SKM-1 treated with dmso at 0.1 percent for 144 hours (cell line): Measurements from ENCODE around the gene CGREF1.
A peak's percentile ranks its signal among the peaks of the same experiment; 100 is the strongest.

Source experiments
- DNase-seq: peaks from one replicate; lab custom pipeline; 2025; ENCODE audit not compliant: unreplicated experiment; lab: John Stamatoyannopoulos, UW

The CGREF1 gene

DNA sequence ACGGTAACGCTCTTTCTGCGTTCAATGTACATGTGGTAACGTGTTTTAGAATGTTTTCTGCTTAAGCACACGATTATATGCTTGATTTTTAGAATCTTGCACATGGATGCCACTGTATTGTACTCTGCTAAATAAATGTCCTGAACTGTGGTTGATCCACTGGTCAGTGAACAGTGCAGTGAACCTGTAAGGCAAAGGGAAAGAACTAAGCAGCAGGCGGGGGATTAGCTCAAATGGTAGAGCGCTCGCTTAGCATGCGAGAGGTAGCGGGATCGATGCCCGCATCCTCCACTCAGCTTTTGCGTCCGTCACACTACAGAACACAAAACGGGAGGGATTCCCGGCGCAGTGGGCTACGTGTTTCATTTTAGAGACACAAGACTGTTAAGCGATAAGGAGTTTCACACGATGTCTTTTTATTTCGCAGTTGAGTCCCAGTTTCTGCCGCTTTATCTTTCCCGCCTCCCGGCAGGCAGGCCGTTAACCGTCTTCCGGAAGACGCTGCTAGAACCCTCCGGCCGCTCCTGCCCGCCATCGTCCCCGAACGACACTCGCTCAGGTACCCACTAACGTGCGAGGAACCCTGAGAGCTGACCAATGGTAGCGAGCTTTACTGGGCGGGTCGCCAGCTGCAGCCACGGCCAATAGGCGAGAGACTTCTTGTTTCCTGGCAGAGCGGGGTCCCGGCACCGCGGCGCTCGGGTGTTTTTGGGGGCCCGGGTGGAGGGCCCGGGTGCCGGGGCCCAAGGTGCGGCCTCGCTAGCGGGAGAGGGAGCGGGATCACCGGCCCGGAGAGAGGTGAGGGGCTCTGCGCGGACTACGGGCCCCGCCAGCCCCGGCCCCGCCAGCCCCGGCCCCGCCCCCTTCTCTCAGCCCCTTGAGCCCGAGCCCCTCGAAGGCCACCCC, 67.7 kb downstream of the CGREF1 start, which contains the start of gene AGBL5:
AGBL5 (plus strand) TSS at position 673 of the 906 bp plus-strand sequence. CDS start 1,291 bp downstream, outside the sequence.
- DNase-seq, result peak; percentile 92
